Fibroblast of villous mesenchyme (primary cell): Measurements from ENCODE around the gene ZNF519. TPM values are rescaled to one million over a fixed set of nuclear protein-coding genes. Genes with fewer than 3 reads are reported as not detected.

Source experiments
- DNase-seq: peaks from one replicate; pipeline ENCODE4 v3.0.0-alpha.2; 2010; ENCODE audit warnings: low read depth
- H3K4me3 ChIP-seq: 2 replicates; pipeline ENCODE4 v1.5.1; 2011; ENCODE audit warnings: low read depth, mild to moderate bottlenecking, low read length
- CTCF ChIP-seq: IDR thresholded peaks from 2 replicates; pipeline ENCODE4 v1.5.1; 2012; ENCODE audit warnings: low read depth, mild to moderate bottlenecking, low read length; ENCODE audit not compliant: insufficient read depth
- total RNA-seq: library from RNA; depleted of rRNA; stranded (reverse); fragments of >200 nt; gene quantifications from 2 replicates; pipeline ENCODE4 v1.2.3, GENCODE V29; 2012

Gene ZNF519
- total RNA-seq, 1 donor: 6.0 TPM

- H3K4me3 ChIP-seq: no peak overlapping the region
- no peak for TF ChIP-seq CTCF
- DNase-seq: no peak
Measured at GRCh38 chr18:14053661-14054060, 78.6 kb downstream of the ZNF519 start.

Other genes starting within 250 kb of the ZNF519 start
- not detected in 2 replicates for gene MC2R, start 216.9 kb downstream of the ZNF519 start, total RNA-seq